GM12878 (cell line): ENCODE results near the gene CD248. TPM values are rescaled to one million over a fixed set of nuclear protein-coding genes. Genes with fewer than 3 reads are reported as not detected.

Source experiments
- ATAC-seq: fragments of 200-7000 bp; cut with Tn5 transposase; 3 replicates; pipeline ENCODE4 v1.9.1; 2020; ENCODE audit warnings: mild to moderate bottlenecking, moderate library complexity
- BruUV-seq: library from RNA; stranded (reverse); fragments of 400-500 nt; replicated peaks from 2 replicates; lab custom pipeline; 2021; lab: Mats Ljungman, UMichigan
- CTCF ChIA-PET: fragments of 300-600 bp; sonication (Branson Sonifier 250); formaldehyde crosslinking; extraction: SDS; loops from one replicate; lab custom pipeline; 2021; ENCODE audit warnings: inconsistent platforms; lab: Yijun Ruan, JAX
- POLR2A ChIA-PET: fragments of 350-600 bp; formaldehyde crosslinking; extraction: SDS; loops from one replicate; lab custom pipeline; 2021; ENCODE audit warnings: inconsistent platforms; lab: Charles Lee
- RAD21 ChIA-PET: fragments of 300-600 bp; sonication (Branson Sonifier 250); formaldehyde crosslinking; loops from one replicate; lab custom pipeline; 2023; ENCODE audit warnings: antibody characterized with exemption; ENCODE audit not compliant: unreplicated experiment; lab: Charles Lee
- SMC1A ChIA-PET: fragments of 300-600 bp; sonication (Branson Sonifier 250); formaldehyde crosslinking; loops from one replicate; lab custom pipeline; 2023; ENCODE audit not compliant: unreplicated experiment, uncharacterized antibody; lab: Charles Lee
- DNase-seq: peaks from one replicate; pipeline ENCODE4 v3.0.0-alpha.2; 2011; ENCODE audit warnings: low read depth, low spot score
- FAIRE-seq: peaks from 3 replicates; lab custom pipeline; 2011; peaks lifted over from hg19 to GRCh38; lab: Jason Lieb, UNC
- H2AFZ ChIP-seq: 2 replicates; pipeline ENCODE4 v1.6.0; 2011; ENCODE audit warnings: low read depth, low read length, control low read depth; ENCODE audit not compliant: control insufficient read depth
- H3K27ac ChIP-seq: 2 replicates; pipeline ENCODE4 v1.5.1; 2011; ENCODE audit warnings: control low read depth; ENCODE audit not compliant: control insufficient read depth, insufficient read depth
- H3K27me3 ChIP-seq, 2 experiments: replicated peaks in 1 of 2; 2 replicates each; pipeline versions ENCODE4 v1.6.0 to v1.6.1; 2011; ENCODE audit warnings: low read length in 1 of 2; ENCODE audit not compliant: control insufficient read depth in 2 of 2, insufficient read depth in 2 of 2
- H3K36me3 ChIP-seq, 2 experiments: 2 replicates each; pipeline ENCODE4 v1.5.1; 2011; ENCODE audit warnings: low read length in 1 of 2; ENCODE audit not compliant: control insufficient read depth in 2 of 2, insufficient read depth in 2 of 2
- H3K4me1 ChIP-seq: 2 replicates; pipeline ENCODE4 v1.6.1; 2011; ENCODE audit warnings: mild to moderate bottlenecking, low read length, moderate library complexity, mixed read lengths; ENCODE audit not compliant: control insufficient read depth, insufficient read depth
- H3K4me2 ChIP-seq: 2 replicates; pipeline ENCODE4 v1.6.0; 2011; ENCODE audit warnings: control low read depth; ENCODE audit not compliant: control insufficient read depth, insufficient read depth
- H3K4me3 ChIP-seq: fragments of 200-600 bp; sonication (generic); 2 replicates; pipeline ENCODE4 v1.5.1; 2016
- H3K79me2 ChIP-seq: 2 replicates; pipeline ENCODE4 v1.6.0; 2011; ENCODE audit warnings: low read length; ENCODE audit not compliant: control insufficient read depth, insufficient read depth
- H3K9ac ChIP-seq: 2 replicates; pipeline ENCODE4 v1.8.0; 2011; ENCODE audit warnings: low read length, control low read depth, mixed read lengths; ENCODE audit not compliant: control insufficient read depth, insufficient read depth
- H3K9me3 ChIP-seq: replicated peaks from 3 replicates; pipeline ENCODE4 v1.5.1; 2011; ENCODE audit warnings: mild to moderate bottlenecking, low read length; ENCODE audit not compliant: control insufficient read depth, insufficient read depth
- H4K20me1 ChIP-seq: 2 replicates; pipeline ENCODE4 v1.6.0; 2011; ENCODE audit not compliant: control insufficient read depth, insufficient read depth
- ATF2 ChIP-seq: IDR thresholded peaks from 2 replicates; pipeline ENCODE4 v1.6.1; 2012; ENCODE audit warnings: low read length, inconsistent platforms
- BACH1 ChIP-seq: fragments of 450-650 bp; IDR thresholded peaks from 2 replicates; pipeline ENCODE4 v1.6.1; 2017; ENCODE audit warnings: mild to moderate bottlenecking, borderline replicate concordance
- CBX5 ChIP-seq: sonication (generic); IDR thresholded peaks from 2 replicates; pipeline ENCODE4 v1.6.1; 2016; ENCODE audit warnings: low read depth, moderate library complexity, mild to moderate bottlenecking, inconsistent platforms
- CHD4 ChIP-seq: fragments of 200-600 bp; sonication (generic); IDR thresholded peaks from 2 replicates; pipeline ENCODE4 v1.6.1; 2016; ENCODE audit warnings: mild to moderate bottlenecking
- HDAC2 ChIP-seq: fragments of 200-600 bp; sonication (generic); IDR thresholded peaks from 2 replicates; pipeline ENCODE4 v1.6.1; 2017
- IRF3 ChIP-seq: fragments of 450-650 bp; IDR thresholded peaks from 2 replicates; pipeline ENCODE4 v1.6.1; 2014; ENCODE audit warnings: mild to moderate bottlenecking
- JUNB ChIP-seq: IDR thresholded peaks from 2 replicates; pipeline ENCODE4 v1.6.1; 2016; ENCODE audit warnings: antibody characterized with exemption, mild to moderate bottlenecking
- MTA2 ChIP-seq: fragments of 450-650 bp; IDR thresholded peaks from 2 replicates; pipeline ENCODE4 v1.6.1; 2016; ENCODE audit warnings: low read depth, mild to moderate bottlenecking, moderate library complexity
- MYC ChIP-seq: IDR thresholded peaks from 2 replicates; pipeline ENCODE4 v1.6.1; 2011; ENCODE audit warnings: mild to moderate bottlenecking, low read length, moderate library complexity, inconsistent platforms; ENCODE audit not compliant: insufficient read depth, insufficient replicate concordance, insufficient read length, severe bottlenecking
- RB1 ChIP-seq: fragments of 450-650 bp; formaldehyde crosslinking; IDR thresholded peaks from 2 replicates; pipeline ENCODE4 v1.6.1; 2017; ENCODE audit warnings: mild to moderate bottlenecking, borderline replicate concordance
- RCOR1 ChIP-seq: conservative IDR thresholded peaks from 2 replicates; pipeline ENCODE4 v1.6.1; 2012; ENCODE audit warnings: low read depth, low read length, improper control_type of control experiment
- SRF ChIP-seq, 2 experiments: IDR thresholded peaks; 2 replicates each; pipeline ENCODE4 v1.6.1; 2011; ENCODE audit warnings: low read depth in 2 of 2, low read length in 2 of 2, mild to moderate bottlenecking in 1 of 2, moderate library complexity in 1 of 2
- TAF1 ChIP-seq: IDR thresholded peaks from 2 replicates; pipeline ENCODE4 v1.6.1; 2011; ENCODE audit warnings: mild to moderate bottlenecking, low read depth, low read length, borderline replicate concordance
- ZNF687 ChIP-seq: fragments of 450-650 bp; IDR thresholded peaks from 2 replicates; pipeline ENCODE4 v1.6.1; 2017; ENCODE audit warnings: mild to moderate bottlenecking, moderate library complexity
- WGBS: methylation state at CpG from one replicate; pipeline ENCODE4 v1.1.6; 2016; ENCODE audit warnings: low lambda C conversion rate; ENCODE audit not compliant: insufficient replicate concordance, insufficient coverage; ENCODE audit errors: missing lambda C conversion rate; 5-methylcytosine and 5-hydroxymethylcytosine counted together
- in situ Hi-C: fragments of 300-500 bp; cut with MboI; formaldehyde crosslinking; loops from 9 replicates; pipeline ENCODE4 v1.14.3; 2018; ENCODE audit warnings: mixed read lengths
- intact Hi-C: fragments of 100-400 bp; cut with micrococcal nuclease; formaldehyde crosslinking; loops from one replicate; pipeline ENCODE4 v1.14.2; 2022; ENCODE audit not compliant: unreplicated experiment
- polyA plus RNA-seq, 11 experiments: library from polyadenylated mRNA; depleted of rRNA in 4 of 11; unstranded in 6 of 11; stranded (reverse) in 5 of 11; fragments of >200 nt; fragmentation: Nextera tagmentation in 4 of 11; fragmentation: Illumina TruSeq in 1 of 11; extraction: Ambion mirVana in 4 of 11; extraction: Trizol in 1 of 11; gene quantifications; 1 replicate in 1 of 11; 2 replicates in 10 of 11; pipeline versions ENCODE4 v1.2.1 to v1.2.3, GENCODE V29; 2011 to 2016; ENCODE audit warnings: inconsistent platforms in 2 of 11, missing spikeins in 2 of 11, low read depth in 1 of 11
- total RNA-seq, 4 experiments: library from RNA; depleted of rRNA in 3 of 4; stranded (reverse); fragments of >200 nt in 3 of 4; fragmentation: Illumina TruSeq in 1 of 4; extraction: Trizol in 1 of 4; gene quantifications; 2 replicates each; pipeline versions ENCODE4 v1.2.1 to v1.2.3, GENCODE V29; 2013 to 2021
- TF ChIP-seq, protein P1 (sequence below): IDR thresholded peaks from 2 replicates; pipeline ENCODE4 v1.6.1; 2012; ENCODE audit warnings: mild to moderate bottlenecking, low read depth, low read length

The CD248 gene
- total and polyA plus RNA-seq, 10 of the 15 experiments (the other 5 are each of a cell fraction or from before 2014, with no cell fraction given), result 0.10 to 0.21 (median 0.20) TPM; not detected in 7

- Histone ChIP-seq H3K4me3 (peak overlapping the region; percentile 61; the same call in 1 of the 2 replicates), H3K4me2 (peak overlapping the region; percentile 99), H3K27ac (no peak overlapping the region), H2AFZ (peak overlapping the region; percentile 73), H4K20me1 (no peaks in the 10 kb centered on the region), H3K36me3 (peaks cover 16 to 30% of the 10 kb centered on the region in 2 experiments), H3K9me3 (no peaks in the 10 kb centered on the region), H3K9ac (peak overlapping the region; percentile 31; the same call in 1 of the 2 replicates), H3K4me1 (peaks cover 11% of the 10 kb centered on the region), H3K27me3 (no peaks in the 10 kb centered on the region), H3K79me2 (peaks cover 27% of the 10 kb centered on the region)
- RAD21 ChIA-PET, result interaction anchor here (1.3 kb wide), 1 partner anchor 16 kb away, joined by 5 read pairs; no protein-coding TSS in a partner anchor
- DNase-seq (no peak), ATAC-seq (no peak), FAIRE-seq (no peak)
- POLR2A ChIA-PET, result interaction anchor here (0.6 to 2.6 kb wide), 11 partner anchors 14 to 377 kb away, joined by 3 to 26 read pairs (median 4); partner anchors contain the start of genes SF3B2 and YIF1A
- SMC1A ChIA-PET, result interaction anchor here (1.0 to 2.4 kb wide), 4 partner anchors 13 to 244 kb away, joined by 3 to 10 read pairs (median 5); no protein-coding TSS in a partner anchor
- no TSS peak for BruUV-seq
- WGBS, result 33% methylated on average over 13 of the region's 13 CpGs
- in situ Hi-C loops, result no loop called here
- CTCF ChIA-PET, result interaction anchor here (1.3 to 1.6 kb wide), 3 partner anchors 22 to 198 kb away, joined by 3 to 5 read pairs (median 5); partner anchors contain the start of gene YIF1A
- intact Hi-C loops, result no loop called here
- TF ChIP-seq JUNB, result no peak
- TF ChIP-seq RB1, result no peak
- no peak for TF ChIP-seq SRF (IDR thresholded peaks at IDR 0.05; ENCODE audit: low read depth in 2 of 2, low read length in 2 of 2)
- no peak for TF ChIP-seq IRF3
- no peak for TF ChIP-seq CBX5
- no peak for TF ChIP-seq BACH1
- no peak for TF ChIP-seq ZNF687
- no peak for TF ChIP-seq HDAC2
- TF ChIP-seq RCOR1, result no peak
- TF ChIP-seq MYC, result no peak
- no peak for TF ChIP-seq CHD4
- no peak for TF ChIP-seq ATF2
- no peak for TF ChIP-seq MTA2
- TF ChIP-seq TAF1, result no peak
- TF ChIP-seq, protein P1, sequence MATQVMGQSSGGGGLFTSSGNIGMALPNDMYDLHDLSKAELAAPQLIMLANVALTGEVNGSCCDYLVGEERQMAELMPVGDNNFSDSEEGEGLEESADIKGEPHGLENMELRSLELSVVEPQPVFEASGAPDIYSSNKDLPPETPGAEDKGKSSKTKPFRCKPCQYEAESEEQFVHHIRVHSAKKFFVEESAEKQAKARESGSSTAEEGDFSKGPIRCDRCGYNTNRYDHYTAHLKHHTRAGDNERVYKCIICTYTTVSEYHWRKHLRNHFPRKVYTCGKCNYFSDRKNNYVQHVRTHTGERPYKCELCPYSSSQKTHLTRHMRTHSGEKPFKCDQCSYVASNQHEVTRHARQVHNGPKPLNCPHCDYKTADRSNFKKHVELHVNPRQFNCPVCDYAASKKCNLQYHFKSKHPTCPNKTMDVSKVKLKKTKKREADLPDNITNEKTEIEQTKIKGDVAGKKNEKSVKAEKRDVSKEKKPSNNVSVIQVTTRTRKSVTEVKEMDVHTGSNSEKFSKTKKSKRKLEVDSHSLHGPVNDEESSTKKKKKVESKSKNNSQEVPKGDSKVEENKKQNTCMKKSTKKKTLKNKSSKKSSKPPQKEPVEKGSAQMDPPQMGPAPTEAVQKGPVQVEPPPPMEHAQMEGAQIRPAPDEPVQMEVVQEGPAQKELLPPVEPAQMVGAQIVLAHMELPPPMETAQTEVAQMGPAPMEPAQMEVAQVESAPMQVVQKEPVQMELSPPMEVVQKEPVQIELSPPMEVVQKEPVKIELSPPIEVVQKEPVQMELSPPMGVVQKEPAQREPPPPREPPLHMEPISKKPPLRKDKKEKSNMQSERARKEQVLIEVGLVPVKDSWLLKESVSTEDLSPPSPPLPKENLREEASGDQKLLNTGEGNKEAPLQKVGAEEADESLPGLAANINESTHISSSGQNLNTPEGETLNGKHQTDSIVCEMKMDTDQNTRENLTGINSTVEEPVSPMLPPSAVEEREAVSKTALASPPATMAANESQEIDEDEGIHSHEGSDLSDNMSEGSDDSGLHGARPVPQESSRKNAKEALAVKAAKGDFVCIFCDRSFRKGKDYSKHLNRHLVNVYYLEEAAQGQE, result no peak
Measured at GRCh38 chr11:66267039-66267378, 49.8 kb downstream of the CD248 start.
